HepG2 (cell line): ENCODE measurements around the gene SLC4A8. TPM values are rescaled to one million over a fixed set of nuclear protein-coding genes. Genes with fewer than 3 reads are reported as not detected.

Experiments used
- ATAC-seq: fragments of 200-7000 bp; cut with Tn5 transposase; 3 replicates; pipeline ENCODE4 v1.9.1; 2020; ENCODE audit warnings: mild to moderate bottlenecking, moderate library complexity
- BruUV-seq: library from RNA; stranded (reverse); fragments of 400-500 nt; replicated peaks from 2 replicates; lab custom pipeline; 2021; lab: Mats Ljungman, UMichigan
- CTCF ChIA-PET: fragments of 300-600 bp; formaldehyde crosslinking; extraction: SDS; loops from one replicate; lab custom pipeline; 2021; ENCODE audit warnings: low total read pairs, inconsistent platforms, low intra/inter-chr PET ratio; lab: Yijun Ruan, JAX
- POLR2A ChIA-PET: fragments of 350-600 bp; sonication (Branson Sonifier 250); formaldehyde crosslinking; loops from one replicate; lab custom pipeline; 2020; ENCODE audit warnings: antibody characterized with exemption, inconsistent platforms; lab: Yijun Ruan, JAX
- DNase-seq: peaks from one replicate; pipeline ENCODE4 v3.0.0-alpha.2; 2015; ENCODE audit warnings: low spot score
- FAIRE-seq: peaks from 3 replicates; lab custom pipeline; 2011; peaks lifted over from hg19 to GRCh38; lab: Jason Lieb, UNC
- H2AFZ ChIP-seq: one replicate; pipeline ENCODE4 v1.6.1; 2011; ENCODE audit warnings: low read length, inconsistent platforms
- H3K27ac ChIP-seq: fragments of 300-600 bp; 3 replicates; pipeline ENCODE4 v1.8.0; 2011; ENCODE audit warnings: mixed run types, mild to moderate bottlenecking, mixed read lengths, low read length, inconsistent platforms; ENCODE audit not compliant: insufficient read depth; ENCODE audit errors: extremely low read length
- H3K27me3 ChIP-seq, 2 experiments: fragments of 200-600 bp in 1 of 2; 2 replicates in 1 of 2; 3 replicates in 1 of 2; pipeline versions ENCODE4 v1.6.0 to v1.8.0; 2011; ENCODE audit warnings: low read length in 2 of 2, mild to moderate bottlenecking in 2 of 2, moderate library complexity in 2 of 2, inconsistent platforms in 1 of 2; ENCODE audit not compliant: insufficient read depth in 2 of 2, control insufficient read depth in 1 of 2
- H3K36me3 ChIP-seq, 2 experiments: fragments of 200-600 bp in 1 of 2; replicated peaks in 1 of 2; 2 replicates in 1 of 2; 3 replicates in 1 of 2; pipeline versions ENCODE4 v1.5.1 to v1.8.0; 2011; ENCODE audit warnings: low read length in 2 of 2, inconsistent platforms in 1 of 2; ENCODE audit not compliant: insufficient read depth in 2 of 2, control insufficient read depth in 1 of 2
- H3K4me1 ChIP-seq: 2 replicates; pipeline ENCODE4 v1.5.1; 2012; ENCODE audit warnings: low read length, inconsistent platforms; ENCODE audit not compliant: insufficient read depth
- H3K4me2 ChIP-seq: 2 replicates; pipeline ENCODE4 v1.6.0; 2011; ENCODE audit warnings: low read depth, low read length, inconsistent platforms
- H3K4me3 ChIP-seq, 3 experiments: fragments of 200-600 bp in 1 of 3; sonication (generic), shearing (Covaris generic) in 1 of 3; replicated peaks in 1 of 3; 2 replicates each; pipeline ENCODE4 v1.5.1; 2011 to 2016; ENCODE audit warnings: low read length in 3 of 3, inconsistent platforms in 2 of 3, low read depth in 2 of 3, mild to moderate bottlenecking in 2 of 3, control low read depth in 1 of 3, mixed read lengths in 1 of 3; ENCODE audit not compliant: insufficient read depth in 1 of 3
- H3K79me2 ChIP-seq: one replicate; pipeline ENCODE4 v1.6.1; 2011; ENCODE audit warnings: low read length, inconsistent platforms; ENCODE audit not compliant: insufficient read depth
- H3K9ac ChIP-seq: 2 replicates; pipeline ENCODE4 v1.6.0; 2011; ENCODE audit warnings: mild to moderate bottlenecking, low read depth, low read length, inconsistent platforms; ENCODE audit not compliant: insufficient read depth
- H3K9me3 ChIP-seq: 2 replicates; pipeline ENCODE4 v1.5.1; 2012; ENCODE audit warnings: mild to moderate bottlenecking, low read length
- H4K20me1 ChIP-seq: 2 replicates; pipeline ENCODE4 v1.6.0; 2011; ENCODE audit warnings: inconsistent platforms, mild to moderate bottlenecking, low read length, moderate library complexity; ENCODE audit not compliant: insufficient read depth
- FOXA1 ChIP-seq, 2 experiments: fragments of 450-650 bp in 1 of 2; sonication (generic) in 1 of 2; formaldehyde crosslinking in 1 of 2; IDR thresholded peaks; 2 replicates each; pipeline versions ENCODE4 v1.4.0 to v1.6.1; 2016 to 2020; ENCODE audit warnings: missing genetic modification reagents in 1 of 2
- FOXJ3 ChIP-seq: sonication (generic); formaldehyde crosslinking; IDR thresholded peaks from 2 replicates; pipeline ENCODE4 v1.4.0; 2020; ENCODE audit warnings: missing genetic modification reagents, mild to moderate bottlenecking, borderline replicate concordance
- MED1 ChIP-seq: sonication (generic); formaldehyde crosslinking; IDR thresholded peaks from 2 replicates; pipeline ENCODE4 v1.4.0; 2020; ENCODE audit warnings: missing genetic modification reagents
- NCOR1 ChIP-seq: fragments of 200-600 bp; sonication (generic); IDR thresholded peaks from 2 replicates; pipeline ENCODE4 v1.7.0; 2017; ENCODE audit warnings: antibody characterized with exemption, low read length, borderline replicate concordance
- RBM22 ChIP-seq: fragments of 200-400 bp; formaldehyde crosslinking; optimal IDR thresholded peaks from 2 replicates; pipeline ENCODE3; 2017; ENCODE audit warnings: mild to moderate bottlenecking, low read length, moderate library complexity
- RFX1 ChIP-seq: fragments of 450-650 bp; IDR thresholded peaks from 2 replicates; pipeline ENCODE4 v1.6.1; 2017
- TAF1 ChIP-seq: sonication (generic); formaldehyde crosslinking; IDR thresholded peaks from 2 replicates; pipeline ENCODE4 v1.4.0; 2020; ENCODE audit warnings: missing genetic modification reagents
- ZFP37 ChIP-seq: sonication (generic); formaldehyde crosslinking; IDR thresholded peaks from 2 replicates; pipeline ENCODE4 v1.4.0; 2020; ENCODE audit warnings: missing genetic modification reagents, borderline replicate concordance
- ZKSCAN8 ChIP-seq: IDR thresholded peaks from 2 replicates; pipeline ENCODE4 v1.6.1; 2016; ENCODE audit warnings: borderline replicate concordance, missing genetic modification reagents, missing compliant biosample characterization
- ZNF253 ChIP-seq: sonication (generic); formaldehyde crosslinking; IDR thresholded peaks from 2 replicates; pipeline ENCODE4 v1.8.0; 2022; ENCODE audit warnings: mild to moderate bottlenecking, missing genetic modification reagents, borderline replicate concordance
- ZNF431 ChIP-seq: sonication (generic); formaldehyde crosslinking; IDR thresholded peaks from 2 replicates; pipeline ENCODE4 v1.9.0; 2022; ENCODE audit warnings: missing genetic modification reagents, low read depth, mild to moderate bottlenecking, borderline replicate concordance
- ZNF501 ChIP-seq: sonication (generic); formaldehyde crosslinking; IDR thresholded peaks from 2 replicates; pipeline ENCODE4 v1.5.1; 2020; ENCODE audit warnings: mild to moderate bottlenecking, moderate library complexity, missing genetic modification reagents
- ZNF883 ChIP-seq: sonication (generic); formaldehyde crosslinking; IDR thresholded peaks from 2 replicates; pipeline ENCODE4 v1.5.1; 2020; ENCODE audit warnings: mild to moderate bottlenecking, missing genetic modification reagents; ENCODE audit errors: not compliant biosample characterization
- WGBS: methylation state at CpG from one replicate; pipeline ENCODE4 v1.1.6; 2017; ENCODE audit warnings: low lambda C conversion rate; 5-methylcytosine and 5-hydroxymethylcytosine counted together
- in situ Hi-C: cut with HindIII; loops from 2 replicates; pipeline ENCODE4 v1.10.0; 2017; ENCODE audit warnings: low pct_unique_long_range_greater_than_20kb; ENCODE audit not compliant: extremely low pct_ligation_motif_present
- intact Hi-C: fragments of 100-400 bp; cut with micrococcal nuclease; formaldehyde crosslinking; loops from one replicate; pipeline ENCODE4 v1.10.0; 2022; ENCODE audit not compliant: unreplicated experiment
- polyA plus RNA-seq, 8 experiments: library from polyadenylated mRNA; depleted of rRNA in 3 of 8; stranded (reverse) in 7 of 8; unstranded in 1 of 8; fragments of >200 nt; fragmentation: Illumina TruSeq in 4 of 8; extraction: Trizol in 4 of 8; gene quantifications; 2 replicates each; pipeline versions ENCODE4 v1.2.1 to v1.2.3, GENCODE V29; 2011 to 2016; ENCODE audit warnings: low read depth in 4 of 8, missing spikeins in 1 of 8, mixed read lengths in 1 of 8; ENCODE audit not compliant: insufficient read depth in 1 of 8
- total RNA-seq, 5 experiments: library from RNA; depleted of rRNA; stranded (reverse); fragments of >200 nt; fragmentation: Illumina TruSeq; extraction: Trizol; gene quantifications; 2 replicates each; pipeline ENCODE4 v1.2.3, GENCODE V29; 2016; ENCODE audit warnings: low read depth in 1 of 5
- TF ChIP-seq, protein P1 (sequence below): sonication (generic); formaldehyde crosslinking; IDR thresholded peaks from 2 replicates; pipeline ENCODE4 v1.8.1; 2023; ENCODE audit warnings: mild to moderate bottlenecking, missing genetic modification reagents, borderline replicate concordance
- TF ChIP-seq, protein P2 (sequence below): sonication (generic); formaldehyde crosslinking; IDR thresholded peaks from 2 replicates; pipeline ENCODE4 v1.4.0; 2020; ENCODE audit warnings: mild to moderate bottlenecking, missing genetic modification reagents
- TF ChIP-seq, protein P3 (sequence below), 2 experiments: sonication (generic) in 1 of 2; formaldehyde crosslinking in 1 of 2; IDR thresholded peaks; 2 replicates each; pipeline versions ENCODE4 v1.6.1 to v1.9.0; 2014 to 2022; ENCODE audit warnings: antibody characterized with exemption in 1 of 2, borderline replicate concordance in 1 of 2, inconsistent platforms in 1 of 2, low read depth in 1 of 2, missing genetic modification reagents in 1 of 2

The SLC4A8 gene
- total and polyA plus RNA-seq, 2 of the 13 experiments (the other 11 are each of a cell fraction or from before 2014, with no cell fraction given): under 0.01 to 0.07 TPM

DNA sequence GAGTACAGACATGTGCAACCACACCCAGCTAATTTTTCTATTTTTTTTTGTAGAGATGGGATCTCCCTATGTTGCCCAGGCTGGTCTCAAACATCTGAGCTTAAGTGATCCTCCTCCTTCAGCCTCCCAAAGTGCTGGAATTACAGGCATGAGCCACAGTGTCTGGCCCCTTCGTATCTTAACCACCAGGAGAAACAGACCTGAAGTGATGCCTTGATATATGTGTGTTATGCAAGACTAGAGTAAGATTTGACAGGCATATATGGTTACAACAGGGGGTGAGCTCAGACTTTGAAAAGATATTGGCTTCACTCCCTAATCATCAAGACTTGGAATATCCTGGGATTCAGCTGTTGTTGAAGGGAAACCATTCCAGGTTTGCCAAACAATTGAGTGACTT is 22.7 kb upstream of the SLC4A8 start:
- in situ Hi-C loops (no loop called here), intact Hi-C loops (no loop called here)
- ChIA-PET CTCF (no interaction called here), POLR2A (no interaction called here)
- 0% methylated on average over 1 of the region's 1 CpG for WGBS
- H3K36me3 ChIP-seq: no peaks in the 10 kb centered on the region
- peaks cover 14% of the 10 kb centered on the region for H3K4me1 ChIP-seq
- no peaks in the 10 kb centered on the region for H4K20me1 ChIP-seq
- no peak overlapping the region for H3K27ac ChIP-seq
- BruUV-seq: no TSS peak
- no peaks in the 10 kb centered on the region for H3K9me3 ChIP-seq
- H3K79me2 ChIP-seq: no peaks in the 10 kb centered on the region
- ATAC-seq (no peak), DNase-seq (no peak), FAIRE-seq (no peak)
- H3K9ac ChIP-seq: no peak overlapping the region
- H2AFZ ChIP-seq: no peak overlapping the region
- H3K4me3 ChIP-seq: no peak overlapping the region
- H3K4me2 ChIP-seq: no peak overlapping the region
- H3K27me3 ChIP-seq: no peaks in the 10 kb centered on the region
- TF ChIP-seq ZNF431 (CRISPR knock-in tag) (no peak), RBM22 (no peak), MED1 (CRISPR knock-in tag) (no peak), RFX1 (no peak), FOXA1 (IDR thresholded peaks at IDR 0.05) (no peak), FOXA1 (CRISPR knock-in tag; IDR thresholded peaks at IDR 0.05) (no peak), NCOR1 (no peak), ZNF253 (CRISPR knock-in tag) (no peak), ZNF883 (CRISPR knock-in tag) (no peak), ZFP37 (CRISPR knock-in tag) (no peak), ZNF501 (CRISPR knock-in tag) (no peak), ZKSCAN8 (CRISPR knock-in tag) (no peak), FOXJ3 (CRISPR knock-in tag) (no peak), TAF1 (no peak)
- TF ChIP-seq, protein P1, sequence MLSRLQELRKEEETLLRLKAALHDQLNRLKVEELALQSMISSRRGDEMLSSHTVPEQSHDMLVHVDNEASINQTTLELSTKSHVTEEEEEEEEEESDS (CRISPR knock-in tag): no peak
- TF ChIP-seq, protein P2, sequence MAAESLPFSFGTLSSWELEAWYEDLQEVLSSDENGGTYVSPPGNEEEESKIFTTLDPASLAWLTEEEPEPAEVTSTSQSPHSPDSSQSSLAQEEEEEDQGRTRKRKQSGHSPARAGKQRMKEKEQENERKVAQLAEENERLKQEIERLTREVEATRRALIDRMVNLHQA (CRISPR knock-in tag): no peak
- TF ChIP-seq, protein P3, sequence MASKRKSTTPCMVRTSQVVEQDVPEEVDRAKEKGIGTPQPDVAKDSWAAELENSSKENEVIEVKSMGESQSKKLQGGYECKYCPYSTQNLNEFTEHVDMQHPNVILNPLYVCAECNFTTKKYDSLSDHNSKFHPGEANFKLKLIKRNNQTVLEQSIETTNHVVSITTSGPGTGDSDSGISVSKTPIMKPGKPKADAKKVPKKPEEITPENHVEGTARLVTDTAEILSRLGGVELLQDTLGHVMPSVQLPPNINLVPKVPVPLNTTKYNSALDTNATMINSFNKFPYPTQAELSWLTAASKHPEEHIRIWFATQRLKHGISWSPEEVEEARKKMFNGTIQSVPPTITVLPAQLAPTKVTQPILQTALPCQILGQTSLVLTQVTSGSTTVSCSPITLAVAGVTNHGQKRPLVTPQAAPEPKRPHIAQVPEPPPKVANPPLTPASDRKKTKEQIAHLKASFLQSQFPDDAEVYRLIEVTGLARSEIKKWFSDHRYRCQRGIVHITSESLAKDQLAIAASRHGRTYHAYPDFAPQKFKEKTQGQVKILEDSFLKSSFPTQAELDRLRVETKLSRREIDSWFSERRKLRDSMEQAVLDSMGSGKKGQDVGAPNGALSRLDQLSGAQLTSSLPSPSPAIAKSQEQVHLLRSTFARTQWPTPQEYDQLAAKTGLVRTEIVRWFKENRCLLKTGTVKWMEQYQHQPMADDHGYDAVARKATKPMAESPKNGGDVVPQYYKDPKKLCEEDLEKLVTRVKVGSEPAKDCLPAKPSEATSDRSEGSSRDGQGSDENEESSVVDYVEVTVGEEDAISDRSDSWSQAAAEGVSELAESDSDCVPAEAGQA (IDR thresholded peaks at IDR 0.05; ENCODE audit: low read depth): no peak
- TF ChIP-seq, protein P3 (CRISPR knock-in tag; IDR thresholded peaks at IDR 0.05; ENCODE audit: borderline replicate concordance): no peak
